HepG2 (cell line): ENCODE measurements around the gene IQGAP2.

Experiments used
- ATF7-NPFF ChIP-seq: sonication (generic); formaldehyde crosslinking; IDR thresholded peaks from 2 replicates; pipeline ENCODE4 v1.8.1; 2023; ENCODE audit warnings: mild to moderate bottlenecking, low read depth, missing genetic modification reagents, moderate library complexity
- BRD4 ChIP-seq: sonication (generic); formaldehyde crosslinking; IDR thresholded peaks from 2 replicates; pipeline ENCODE4 v1.4.0; 2020; ENCODE audit warnings: missing genetic modification reagents
- EP300 ChIP-seq, 3 experiments: sonication (generic) in 1 of 3; formaldehyde crosslinking in 1 of 3; IDR thresholded peaks; 2 replicates each; pipeline versions ENCODE4 v1.5.1 to v1.6.1; 2011 to 2020; ENCODE audit warnings: low read depth in 2 of 3, low read length in 2 of 3, borderline replicate concordance in 1 of 3, improper control_type of control experiment in 1 of 3, mild to moderate bottlenecking in 1 of 3, missing genetic modification reagents in 1 of 3, moderate library complexity in 1 of 3
- ERF ChIP-seq: IDR thresholded peaks from 2 replicates; pipeline ENCODE4 v1.6.1; 2018; ENCODE audit warnings: missing biosample characterization, missing genetic modification reagents
- TCF7L2 ChIP-seq: IDR thresholded peaks from 2 replicates; pipeline ENCODE4 v1.6.1; 2011; ENCODE audit warnings: mild to moderate bottlenecking, low read depth, low read length, moderate library complexity
- ZNF598 ChIP-seq: sonication (generic); formaldehyde crosslinking; IDR thresholded peaks from 2 replicates; pipeline ENCODE4 v1.5.1; 2020; ENCODE audit warnings: mild to moderate bottlenecking, missing genetic modification reagents, borderline replicate concordance
- TF ChIP-seq, protein P1 (sequence below): sonication (generic); formaldehyde crosslinking; conservative IDR thresholded peaks from 2 replicates; pipeline ENCODE4 v1.4.0; 2020; ENCODE audit warnings: mild to moderate bottlenecking, missing genetic modification reagents, moderate library complexity
- TF ChIP-seq, protein P2 (sequence below): sonication (generic); formaldehyde crosslinking; IDR thresholded peaks from 2 replicates; pipeline ENCODE4 v1.5.0; 2020; ENCODE audit warnings: mild to moderate bottlenecking, missing genetic modification reagents, moderate library complexity
- TF ChIP-seq, protein P3 (sequence below): sonication (generic); formaldehyde crosslinking; IDR thresholded peaks from 2 replicates; pipeline ENCODE4 v1.4.0; 2020; ENCODE audit warnings: low read depth, missing genetic modification reagents
- TF ChIP-seq, protein P4 (sequence below): IDR thresholded peaks from 2 replicates; pipeline ENCODE4 v1.6.1; 2012; ENCODE audit warnings: inconsistent platforms

DNA sequence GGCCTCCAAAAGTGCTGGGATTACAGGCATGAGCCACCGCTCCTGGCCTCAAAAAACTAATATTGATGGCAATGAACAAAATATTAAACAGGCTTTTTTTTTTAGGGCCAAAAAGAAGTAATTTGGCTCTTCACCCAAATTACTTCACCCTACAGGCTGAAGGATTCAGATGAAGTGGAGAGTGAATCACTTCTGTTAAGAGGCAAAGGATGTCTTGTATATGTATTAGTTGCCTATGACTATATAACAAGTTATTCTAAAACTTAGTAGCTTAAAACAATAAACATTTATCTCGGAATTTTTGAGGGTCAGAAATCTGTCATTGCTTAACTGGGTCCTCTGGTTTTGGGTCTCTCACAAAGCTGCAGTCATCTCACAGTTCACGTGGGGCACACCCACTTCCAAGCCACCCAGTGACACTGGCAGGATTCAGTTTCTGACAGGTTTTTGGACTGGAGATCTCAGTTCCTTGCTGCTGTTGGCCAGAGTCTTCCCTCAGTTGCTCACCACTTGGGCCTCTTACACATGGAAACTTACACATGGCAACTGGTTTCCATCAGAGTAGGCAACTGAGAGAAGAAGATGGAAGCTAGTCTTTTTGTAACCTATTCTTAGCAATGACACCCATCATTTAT lies 66.7 kb downstream of the IQGAP2 start:
- TF ChIP-seq ZNF598 (CRISPR knock-in tag) = no peak
- TF ChIP-seq ATF7-NPFF = no peak
- no peak for TF ChIP-seq BRD4
- no peak for TF ChIP-seq EP300 (IDR thresholded peaks at IDR 0.05; ENCODE audit: low read depth in 2 of 2, low read length in 2 of 2)
- TF ChIP-seq EP300 (CRISPR knock-in tag; IDR thresholded peaks at IDR 0.05; ENCODE audit: borderline replicate concordance) = no peak
- no peak for TF ChIP-seq ERF (CRISPR knock-in tag)
- TF ChIP-seq TCF7L2 = no peak
- TF ChIP-seq, protein P1, sequence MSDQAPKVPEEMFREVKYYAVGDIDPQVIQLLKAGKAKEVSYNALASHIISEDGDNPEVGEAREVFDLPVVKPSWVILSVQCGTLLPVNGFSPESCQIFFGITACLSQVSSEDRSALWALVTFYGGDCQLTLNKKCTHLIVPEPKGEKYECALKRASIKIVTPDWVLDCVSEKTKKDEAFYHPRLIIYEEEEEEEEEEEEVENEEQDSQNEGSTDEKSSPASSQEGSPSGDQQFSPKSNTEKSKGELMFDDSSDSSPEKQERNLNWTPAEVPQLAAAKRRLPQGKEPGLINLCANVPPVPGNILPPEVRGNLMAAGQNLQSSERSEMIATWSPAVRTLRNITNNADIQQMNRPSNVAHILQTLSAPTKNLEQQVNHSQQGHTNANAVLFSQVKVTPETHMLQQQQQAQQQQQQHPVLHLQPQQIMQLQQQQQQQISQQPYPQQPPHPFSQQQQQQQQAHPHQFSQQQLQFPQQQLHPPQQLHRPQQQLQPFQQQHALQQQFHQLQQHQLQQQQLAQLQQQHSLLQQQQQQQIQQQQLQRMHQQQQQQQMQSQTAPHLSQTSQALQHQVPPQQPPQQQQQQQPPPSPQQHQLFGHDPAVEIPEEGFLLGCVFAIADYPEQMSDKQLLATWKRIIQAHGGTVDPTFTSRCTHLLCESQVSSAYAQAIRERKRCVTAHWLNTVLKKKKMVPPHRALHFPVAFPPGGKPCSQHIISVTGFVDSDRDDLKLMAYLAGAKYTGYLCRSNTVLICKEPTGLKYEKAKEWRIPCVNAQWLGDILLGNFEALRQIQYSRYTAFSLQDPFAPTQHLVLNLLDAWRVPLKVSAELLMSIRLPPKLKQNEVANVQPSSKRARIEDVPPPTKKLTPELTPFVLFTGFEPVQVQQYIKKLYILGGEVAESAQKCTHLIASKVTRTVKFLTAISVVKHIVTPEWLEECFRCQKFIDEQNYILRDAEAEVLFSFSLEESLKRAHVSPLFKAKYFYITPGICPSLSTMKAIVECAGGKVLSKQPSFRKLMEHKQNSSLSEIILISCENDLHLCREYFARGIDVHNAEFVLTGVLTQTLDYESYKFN (CRISPR knock-in tag) = no peak
- TF ChIP-seq, protein P2, sequence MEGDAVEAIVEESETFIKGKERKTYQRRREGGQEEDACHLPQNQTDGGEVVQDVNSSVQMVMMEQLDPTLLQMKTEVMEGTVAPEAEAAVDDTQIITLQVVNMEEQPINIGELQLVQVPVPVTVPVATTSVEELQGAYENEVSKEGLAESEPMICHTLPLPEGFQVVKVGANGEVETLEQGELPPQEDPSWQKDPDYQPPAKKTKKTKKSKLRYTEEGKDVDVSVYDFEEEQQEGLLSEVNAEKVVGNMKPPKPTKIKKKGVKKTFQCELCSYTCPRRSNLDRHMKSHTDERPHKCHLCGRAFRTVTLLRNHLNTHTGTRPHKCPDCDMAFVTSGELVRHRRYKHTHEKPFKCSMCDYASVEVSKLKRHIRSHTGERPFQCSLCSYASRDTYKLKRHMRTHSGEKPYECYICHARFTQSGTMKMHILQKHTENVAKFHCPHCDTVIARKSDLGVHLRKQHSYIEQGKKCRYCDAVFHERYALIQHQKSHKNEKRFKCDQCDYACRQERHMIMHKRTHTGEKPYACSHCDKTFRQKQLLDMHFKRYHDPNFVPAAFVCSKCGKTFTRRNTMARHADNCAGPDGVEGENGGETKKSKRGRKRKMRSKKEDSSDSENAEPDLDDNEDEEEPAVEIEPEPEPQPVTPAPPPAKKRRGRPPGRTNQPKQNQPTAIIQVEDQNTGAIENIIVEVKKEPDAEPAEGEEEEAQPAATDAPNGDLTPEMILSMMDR (CRISPR knock-in tag) = no peak
- TF ChIP-seq, protein P3, sequence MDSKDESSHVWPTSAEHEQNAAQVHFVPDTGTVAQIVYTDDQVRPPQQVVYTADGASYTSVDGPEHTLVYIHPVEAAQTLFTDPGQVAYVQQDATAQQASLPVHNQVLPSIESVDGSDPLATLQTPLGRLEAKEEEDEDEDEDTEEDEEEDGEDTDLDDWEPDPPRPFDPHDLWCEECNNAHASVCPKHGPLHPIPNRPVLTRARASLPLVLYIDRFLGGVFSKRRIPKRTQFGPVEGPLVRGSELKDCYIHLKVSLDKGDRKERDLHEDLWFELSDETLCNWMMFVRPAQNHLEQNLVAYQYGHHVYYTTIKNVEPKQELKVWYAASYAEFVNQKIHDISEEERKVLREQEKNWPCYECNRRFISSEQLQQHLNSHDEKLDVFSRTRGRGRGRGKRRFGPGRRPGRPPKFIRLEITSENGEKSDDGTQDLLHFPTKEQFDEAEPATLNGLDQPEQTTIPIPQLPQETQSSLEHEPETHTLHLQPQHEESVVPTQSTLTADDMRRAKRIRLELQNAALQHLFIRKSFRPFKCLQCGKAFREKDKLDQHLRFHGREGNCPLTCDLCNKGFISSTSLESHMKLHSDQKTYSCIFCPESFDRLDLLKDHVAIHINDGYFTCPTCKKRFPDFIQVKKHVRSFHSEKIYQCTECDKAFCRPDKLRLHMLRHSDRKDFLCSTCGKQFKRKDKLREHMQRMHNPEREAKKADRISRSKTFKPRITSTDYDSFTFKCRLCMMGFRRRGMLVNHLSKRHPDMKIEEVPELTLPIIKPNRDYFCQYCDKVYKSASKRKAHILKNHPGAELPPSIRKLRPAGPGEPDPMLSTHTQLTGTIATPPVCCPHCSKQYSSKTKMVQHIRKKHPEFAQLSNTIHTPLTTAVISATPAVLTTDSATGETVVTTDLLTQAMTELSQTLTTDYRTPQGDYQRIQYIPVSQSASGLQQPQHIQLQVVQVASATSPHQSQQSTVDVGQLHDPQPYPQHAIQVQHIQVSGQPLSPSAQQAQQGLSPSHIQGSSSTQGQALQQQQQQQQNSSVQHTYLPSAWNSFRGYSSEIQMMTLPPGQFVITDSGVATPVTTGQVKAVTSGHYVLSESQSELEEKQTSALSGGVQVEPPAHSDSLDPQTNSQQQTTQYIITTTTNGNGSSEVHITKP (CRISPR knock-in tag) = no peak
- TF ChIP-seq, protein P4, sequence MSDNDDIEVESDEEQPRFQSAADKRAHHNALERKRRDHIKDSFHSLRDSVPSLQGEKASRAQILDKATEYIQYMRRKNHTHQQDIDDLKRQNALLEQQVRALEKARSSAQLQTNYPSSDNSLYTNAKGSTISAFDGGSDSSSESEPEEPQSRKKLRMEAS = no peak
